K562 (cell line): ENCODE measurements around the gene GORASP1. TPM values are rescaled to one million over a fixed set of nuclear protein-coding genes. Genes with fewer than 3 reads are reported as not detected.
A peak's percentile ranks its signal among the peaks of the same experiment; 100 is the strongest.

Experiments
- GABPA ChIP-seq: fragments of 200-800 bp; sonication (Bioruptor generic); conservative IDR thresholded peaks from 2 replicates; pipeline ENCODE4 v1.6.1; 2016; ENCODE audit warnings: low read depth, missing genetic modification characterization, missing compliant biosample characterization
- KDM5B ChIP-seq: fragments of 200-600 bp; sonication (generic); IDR thresholded peaks from 2 replicates; pipeline ENCODE4 v1.6.1; 2012; ENCODE audit warnings: low read depth, mild to moderate bottlenecking, moderate library complexity, low read length, control low read depth, inconsistent platforms; ENCODE audit not compliant: insufficient replicate concordance
- SIN3A ChIP-seq, 2 experiments: fragments of 150-350 bp in 1 of 2; IDR thresholded peaks; 2 replicates each; pipeline ENCODE4 v1.6.1; 2011 to 2016; ENCODE audit warnings: borderline replicate concordance in 2 of 2, low read depth in 2 of 2, low read length in 2 of 2, mild to moderate bottlenecking in 2 of 2, moderate library complexity in 2 of 2; ENCODE audit not compliant: control insufficient read depth in 1 of 2
- SMARCA5 ChIP-seq: fragments of 450-650 bp; IDR thresholded peaks from 2 replicates; pipeline ENCODE4 v1.6.1; 2016
- SPI1 ChIP-seq: IDR thresholded peaks from 2 replicates; pipeline ENCODE4 v1.6.1; 2011; ENCODE audit warnings: low read depth, low read length, control low read depth, borderline replicate concordance
- SREBF2 ChIP-seq: sonication (generic); formaldehyde crosslinking; IDR thresholded peaks from 2 replicates; pipeline ENCODE4 v1.4.0; 2020; ENCODE audit warnings: mild to moderate bottlenecking, missing genetic modification reagents
- SUPT5H ChIP-seq: fragments of 450-650 bp; IDR thresholded peaks from 2 replicates; pipeline ENCODE4 v1.6.1; 2016
- ZBTB17 ChIP-seq: fragments of 450-650 bp; formaldehyde crosslinking; IDR thresholded peaks from 2 replicates; pipeline ENCODE4 v1.4.0; 2020; ENCODE audit warnings: mild to moderate bottlenecking
- ZBTB7A ChIP-seq: IDR thresholded peaks from 2 replicates; pipeline ENCODE4 v1.6.1; 2011; ENCODE audit warnings: low read depth, mild to moderate bottlenecking, low read length, moderate library complexity, borderline replicate concordance; ENCODE audit not compliant: control insufficient read depth
- polyA plus RNA-seq, 8 experiments: library from polyadenylated mRNA; depleted of rRNA in 4 of 8; stranded (reverse) in 5 of 8; unstranded in 3 of 8; fragments of >200 nt; fragmentation: Nextera tagmentation in 2 of 8; fragmentation: Illumina TruSeq in 1 of 8; extraction: Ambion mirVana in 2 of 8; extraction: Trizol in 1 of 8; gene quantifications; 2 replicates each; pipeline versions ENCODE4 v1.2.1 to v1.2.3, GENCODE V29; 2011 to 2014; ENCODE audit warnings: inconsistent platforms in 1 of 8, missing spikeins in 1 of 8
- total RNA-seq, 7 experiments: library from RNA; depleted of rRNA in 6 of 7; stranded (reverse); fragments of >200 nt in 6 of 7; fragmentation: Illumina TruSeq in 2 of 7; extraction: Trizol in 2 of 7; gene quantifications; 2 replicates each; pipeline versions ENCODE4 v1.2.1 to v1.2.3, GENCODE V29; 2011 to 2021; ENCODE audit warnings: low replicate concordance in 1 of 7
- TF ChIP-seq, protein P1 (sequence below): sonication (generic); formaldehyde crosslinking; IDR thresholded peaks from 2 replicates; pipeline ENCODE4 v1.8.0; 2023; ENCODE audit warnings: mild to moderate bottlenecking, missing genetic modification reagents
- TF ChIP-seq, protein P2 (sequence below): fragments of 450-650 bp; IDR thresholded peaks from 2 replicates; pipeline ENCODE4 v1.6.1; 2016
- TF ChIP-seq, protein P3 (sequence below), 2 experiments: fragments of 450-650 bp; IDR thresholded peaks; 2 replicates each; pipeline ENCODE4 v1.6.1; 2016

The GORASP1 gene
- total and polyA plus RNA-seq, 9 of the 15 experiments (the other 6 are each of a cell fraction or from before 2014, with no cell fraction given) = 8.4 to 87.9 (median 67.6) TPM

DNA sequence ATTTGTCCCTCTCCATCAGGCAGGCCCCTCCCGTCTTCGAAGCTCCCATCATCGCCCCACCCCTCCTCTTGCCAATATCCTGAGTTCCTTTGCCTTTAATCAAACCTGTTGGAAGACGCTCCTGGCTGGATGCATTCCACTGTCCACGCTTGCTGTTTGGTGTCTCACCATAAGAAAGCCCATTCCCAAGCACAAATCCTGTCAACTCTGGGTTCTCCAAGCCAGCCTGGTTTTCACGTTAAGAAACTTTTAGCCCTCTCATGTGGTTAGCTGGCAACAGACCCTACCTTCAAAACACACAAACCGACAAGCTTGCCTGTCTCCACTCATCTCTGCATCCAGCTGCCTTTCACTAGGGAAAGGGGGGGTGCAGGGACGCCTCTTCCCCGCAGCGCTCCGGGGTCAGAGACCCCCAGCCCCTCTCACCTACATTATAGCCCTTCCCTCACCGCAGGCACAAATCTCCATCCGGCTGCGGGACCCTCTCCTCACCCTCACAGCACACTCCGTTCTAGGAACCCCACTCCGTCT is 1.1 kb downstream of the GORASP1 start (continued):
- TF ChIP-seq, protein P1, sequence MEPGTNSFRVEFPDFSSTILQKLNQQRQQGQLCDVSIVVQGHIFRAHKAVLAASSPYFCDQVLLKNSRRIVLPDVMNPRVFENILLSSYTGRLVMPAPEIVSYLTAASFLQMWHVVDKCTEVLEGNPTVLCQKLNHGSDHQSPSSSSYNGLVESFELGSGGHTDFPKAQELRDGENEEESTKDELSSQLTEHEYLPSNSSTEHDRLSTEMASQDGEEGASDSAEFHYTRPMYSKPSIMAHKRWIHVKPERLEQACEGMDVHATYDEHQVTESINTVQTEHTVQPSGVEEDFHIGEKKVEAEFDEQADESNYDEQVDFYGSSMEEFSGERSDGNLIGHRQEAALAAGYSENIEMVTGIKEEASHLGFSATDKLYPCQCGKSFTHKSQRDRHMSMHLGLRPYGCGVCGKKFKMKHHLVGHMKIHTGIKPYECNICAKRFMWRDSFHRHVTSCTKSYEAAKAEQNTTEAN (CRISPR knock-in tag) = peak; percentile 22; the same call in 1 of the 2 replicates
- 0 out of 2 replicates have a peak, but pooled peaks have one; percentile 14 for TF ChIP-seq SREBF2
- TF ChIP-seq SMARCA5 = no peak
- peak; percentile 96 for TF ChIP-seq ZBTB17 (CRISPR knock-in tag)
- TF ChIP-seq SIN3A (IDR thresholded peaks at IDR 0.05; ENCODE audit: borderline replicate concordance in 2 of 2, control insufficient read depth in 1 of 2, low read depth in 2 of 2, low read length in 2 of 2) = 0 out of 4 replicates have a peak, but pooled peaks of 1 of the 2 experiments have one; percentile 57
- TF ChIP-seq ZBTB7A = peak; percentile 55; the same call in 1 of the 2 replicates
- no peak for TF ChIP-seq SUPT5H
- TF ChIP-seq, protein P2, sequence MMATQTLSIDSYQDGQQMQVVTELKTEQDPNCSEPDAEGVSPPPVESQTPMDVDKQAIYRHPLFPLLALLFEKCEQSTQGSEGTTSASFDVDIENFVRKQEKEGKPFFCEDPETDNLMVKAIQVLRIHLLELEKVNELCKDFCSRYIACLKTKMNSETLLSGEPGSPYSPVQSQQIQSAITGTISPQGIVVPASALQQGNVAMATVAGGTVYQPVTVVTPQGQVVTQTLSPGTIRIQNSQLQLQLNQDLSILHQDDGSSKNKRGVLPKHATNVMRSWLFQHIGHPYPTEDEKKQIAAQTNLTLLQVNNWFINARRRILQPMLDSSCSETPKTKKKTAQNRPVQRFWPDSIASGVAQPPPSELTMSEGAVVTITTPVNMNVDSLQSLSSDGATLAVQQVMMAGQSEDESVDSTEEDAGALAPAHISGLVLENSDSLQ = 0 out of 2 replicates have a peak, but pooled peaks have one; percentile 10
- TF ChIP-seq, protein P3, sequence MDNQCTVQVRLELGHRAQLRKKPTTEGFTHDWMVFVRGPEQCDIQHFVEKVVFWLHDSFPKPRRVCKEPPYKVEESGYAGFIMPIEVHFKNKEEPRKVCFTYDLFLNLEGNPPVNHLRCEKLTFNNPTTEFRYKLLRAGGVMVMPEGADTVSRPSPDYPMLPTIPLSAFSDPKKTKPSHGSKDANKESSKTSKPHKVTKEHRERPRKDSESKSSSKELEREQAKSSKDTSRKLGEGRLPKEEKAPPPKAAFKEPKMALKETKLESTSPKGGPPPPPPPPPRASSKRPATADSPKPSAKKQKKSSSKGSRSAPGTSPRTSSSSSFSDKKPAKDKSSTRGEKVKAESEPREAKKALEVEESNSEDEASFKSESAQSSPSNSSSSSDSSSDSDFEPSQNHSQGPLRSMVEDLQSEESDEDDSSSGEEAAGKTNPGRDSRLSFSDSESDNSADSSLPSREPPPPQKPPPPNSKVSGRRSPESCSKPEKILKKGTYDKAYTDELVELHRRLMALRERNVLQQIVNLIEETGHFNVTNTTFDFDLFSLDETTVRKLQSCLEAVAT (IDR thresholded peaks at IDR 0.05) = peak in 1 of 2 experiments; percentile 87; a peak in 2 of 4 replicates
- no peak for TF ChIP-seq GABPA
- no peak for TF ChIP-seq SPI1
- TF ChIP-seq KDM5B = peak; percentile 43
